ENCODE measurements around the gene TOGARAM1.

TOGARAM1 gene

GRCh38 chr14:45103806-45104205, 141.8 kb downstream of the TOGARAM1 start:
- no peak for DNase-seq

GRCh38 chr14:45104561-45104960, 142.6 kb downstream of the TOGARAM1 start:
- no peak for DNase-seq

- no peak for DNase-seq
Measured at GRCh38 chr14:45112896-45113781, 151.1 kb downstream of the TOGARAM1 start.

GRCh38 chr14:45114327-45114726, 152.3 kb downstream of the TOGARAM1 start:
- DNase-seq, result no peak

GRCh38 chr14:45118594-45118993, 156.6 kb downstream of the TOGARAM1 start:
- no peak for DNase-seq

GRCh38 chr14:45120096-45120495, 158.1 kb downstream of the TOGARAM1 start:
- no peak for DNase-seq

- no peak for DNase-seq
Measured at GRCh38 chr14:45123271-45123670, 161.3 kb downstream of the TOGARAM1 start.
